ENCODE measurements around the gene DUSP23.

DNA sequence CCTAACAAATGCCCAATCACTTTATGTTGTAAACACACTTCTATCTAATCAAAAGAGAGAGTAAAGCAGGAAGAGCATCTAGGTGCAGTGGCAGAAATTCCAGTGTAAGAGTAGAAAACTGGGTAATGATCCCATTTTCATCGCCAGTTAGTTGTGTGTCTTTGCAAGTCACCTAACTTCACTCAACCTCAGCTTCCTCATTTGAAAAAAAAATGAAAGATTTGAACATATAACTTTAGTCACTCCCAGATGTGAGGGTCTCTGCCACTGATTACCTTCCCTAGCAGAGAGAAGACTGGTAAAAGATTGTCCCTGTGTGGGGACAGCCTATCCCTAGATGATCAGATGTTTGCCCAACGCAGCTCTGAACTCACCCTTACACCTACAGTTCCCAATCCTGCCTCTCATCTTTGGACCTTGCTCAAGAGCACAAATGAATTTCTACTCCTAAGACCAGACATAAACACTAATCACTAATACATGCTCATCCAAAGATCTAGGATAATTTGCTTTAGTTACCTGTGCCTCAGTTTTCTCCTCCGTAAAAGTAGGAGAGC lies 25.2 kb upstream of the DUSP23 start:
- TF ChIP-seq, protein P1, sequence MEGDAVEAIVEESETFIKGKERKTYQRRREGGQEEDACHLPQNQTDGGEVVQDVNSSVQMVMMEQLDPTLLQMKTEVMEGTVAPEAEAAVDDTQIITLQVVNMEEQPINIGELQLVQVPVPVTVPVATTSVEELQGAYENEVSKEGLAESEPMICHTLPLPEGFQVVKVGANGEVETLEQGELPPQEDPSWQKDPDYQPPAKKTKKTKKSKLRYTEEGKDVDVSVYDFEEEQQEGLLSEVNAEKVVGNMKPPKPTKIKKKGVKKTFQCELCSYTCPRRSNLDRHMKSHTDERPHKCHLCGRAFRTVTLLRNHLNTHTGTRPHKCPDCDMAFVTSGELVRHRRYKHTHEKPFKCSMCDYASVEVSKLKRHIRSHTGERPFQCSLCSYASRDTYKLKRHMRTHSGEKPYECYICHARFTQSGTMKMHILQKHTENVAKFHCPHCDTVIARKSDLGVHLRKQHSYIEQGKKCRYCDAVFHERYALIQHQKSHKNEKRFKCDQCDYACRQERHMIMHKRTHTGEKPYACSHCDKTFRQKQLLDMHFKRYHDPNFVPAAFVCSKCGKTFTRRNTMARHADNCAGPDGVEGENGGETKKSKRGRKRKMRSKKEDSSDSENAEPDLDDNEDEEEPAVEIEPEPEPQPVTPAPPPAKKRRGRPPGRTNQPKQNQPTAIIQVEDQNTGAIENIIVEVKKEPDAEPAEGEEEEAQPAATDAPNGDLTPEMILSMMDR (IDR thresholded peaks at IDR 0.05 in 4 of 5, conservative IDR thresholded peaks at IDR 0.05 in 1 of 5): no peak
- no peak for TF ChIP-seq POLR2A (IDR thresholded peaks at IDR 0.05)
